Lower leg skin (tissue), 3 donors: ENCODE results near the gene WASHC2A.
"Not testable (repeated sequence)": the region's sequence is repeated elsewhere in the genome, so short reads cannot be mapped to it uniquely, and the experiment has no call there.

Experiments
- POLR2A ChIP-seq, 2 donors: fragments of 450-650 bp; IDR thresholded peaks; one replicate each; pipeline ENCODE4 v1.6.1; 2016 to 2017; ENCODE audit warnings: antibody characterized with exemption in 2 of 2, mild to moderate bottlenecking in 1 of 2, moderate library complexity in 1 of 2
- TF ChIP-seq, protein P1 (sequence below), 3 donors: fragments of 450-650 bp; IDR thresholded peaks; one replicate each; pipeline ENCODE4 v1.5.1; 2016; ENCODE audit warnings: antibody characterized with exemption in 3 of 3, mild to moderate bottlenecking in 3 of 3, moderate library complexity in 2 of 3

DNA sequence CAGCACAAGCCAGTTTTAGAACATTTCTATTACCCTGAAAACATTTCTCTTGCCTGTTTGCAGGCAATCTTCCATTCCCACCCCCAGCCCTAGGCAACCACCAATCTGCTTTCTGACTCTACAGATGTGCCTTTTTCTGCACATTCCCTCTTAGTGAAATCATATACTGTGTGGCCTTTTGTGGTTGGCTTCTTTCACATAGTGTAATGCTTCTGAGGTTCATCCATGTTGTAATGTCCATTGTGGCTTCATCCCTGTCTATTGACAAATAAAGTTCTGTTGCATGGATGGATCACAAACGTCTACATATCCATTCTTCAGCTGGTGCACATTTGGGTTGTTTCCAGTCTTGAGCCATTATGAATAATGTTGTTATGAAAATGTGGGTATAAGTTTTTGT, 77.8 kb downstream of the WASHC2A start:
- TF ChIP-seq, protein P1, sequence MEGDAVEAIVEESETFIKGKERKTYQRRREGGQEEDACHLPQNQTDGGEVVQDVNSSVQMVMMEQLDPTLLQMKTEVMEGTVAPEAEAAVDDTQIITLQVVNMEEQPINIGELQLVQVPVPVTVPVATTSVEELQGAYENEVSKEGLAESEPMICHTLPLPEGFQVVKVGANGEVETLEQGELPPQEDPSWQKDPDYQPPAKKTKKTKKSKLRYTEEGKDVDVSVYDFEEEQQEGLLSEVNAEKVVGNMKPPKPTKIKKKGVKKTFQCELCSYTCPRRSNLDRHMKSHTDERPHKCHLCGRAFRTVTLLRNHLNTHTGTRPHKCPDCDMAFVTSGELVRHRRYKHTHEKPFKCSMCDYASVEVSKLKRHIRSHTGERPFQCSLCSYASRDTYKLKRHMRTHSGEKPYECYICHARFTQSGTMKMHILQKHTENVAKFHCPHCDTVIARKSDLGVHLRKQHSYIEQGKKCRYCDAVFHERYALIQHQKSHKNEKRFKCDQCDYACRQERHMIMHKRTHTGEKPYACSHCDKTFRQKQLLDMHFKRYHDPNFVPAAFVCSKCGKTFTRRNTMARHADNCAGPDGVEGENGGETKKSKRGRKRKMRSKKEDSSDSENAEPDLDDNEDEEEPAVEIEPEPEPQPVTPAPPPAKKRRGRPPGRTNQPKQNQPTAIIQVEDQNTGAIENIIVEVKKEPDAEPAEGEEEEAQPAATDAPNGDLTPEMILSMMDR (IDR thresholded peaks at IDR 0.05): not testable (repeated sequence)
- not testable (repeated sequence) for TF ChIP-seq POLR2A (IDR thresholded peaks at IDR 0.05)
